ENCODE results near the gene TBC1D23.
A peak's percentile ranks its signal among the peaks of the same experiment; 100 is the strongest.
"Not testable (repeated sequence)": the region's sequence is repeated elsewhere in the genome, so short reads cannot be mapped to it uniquely, and the experiment has no call there.

The TBC1D23 gene

DNA sequence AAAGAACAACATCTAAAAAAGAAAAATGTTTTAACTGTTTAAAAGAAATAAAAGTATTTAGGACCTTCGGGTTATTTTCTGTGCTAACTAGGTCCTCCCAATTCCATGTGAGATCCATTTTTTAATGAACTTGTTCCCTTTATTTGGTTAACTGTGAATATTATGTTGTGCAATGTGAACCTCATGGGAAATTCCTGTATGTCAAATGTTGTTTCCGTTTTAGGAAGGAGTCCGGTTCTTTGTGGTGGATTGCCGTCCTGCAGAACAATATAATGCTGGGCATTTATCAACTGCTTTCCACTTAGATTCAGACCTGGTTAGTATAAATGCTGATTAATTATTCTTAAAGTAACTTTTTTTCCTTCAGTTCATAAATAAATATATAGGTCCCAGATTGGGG, 38.2 kb downstream of the TBC1D23 start:
- DNase-seq (ENCODE audit: low read depth): no peak

DNA sequence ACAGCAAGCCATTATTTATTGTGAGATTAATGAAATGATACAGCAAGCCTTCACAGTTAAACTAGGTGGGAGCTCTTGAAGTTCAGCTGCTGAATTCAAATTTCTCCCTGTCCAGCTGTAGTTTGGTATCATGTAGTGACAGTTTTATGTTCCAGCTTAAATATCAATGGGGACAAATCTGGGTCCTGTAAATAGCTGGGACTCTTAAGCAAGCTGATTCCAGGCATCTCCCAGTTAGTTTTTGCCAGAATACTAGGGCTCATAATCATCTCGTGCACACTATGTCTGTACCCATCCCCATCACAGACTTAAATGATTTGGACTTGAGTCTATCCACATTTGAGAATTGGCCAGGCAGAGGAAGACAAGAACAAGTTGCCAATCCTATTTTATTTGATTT, 45.9 kb downstream of the TBC1D23 start:
- DNase-seq (ENCODE audit: low read depth): no peak

DNA sequence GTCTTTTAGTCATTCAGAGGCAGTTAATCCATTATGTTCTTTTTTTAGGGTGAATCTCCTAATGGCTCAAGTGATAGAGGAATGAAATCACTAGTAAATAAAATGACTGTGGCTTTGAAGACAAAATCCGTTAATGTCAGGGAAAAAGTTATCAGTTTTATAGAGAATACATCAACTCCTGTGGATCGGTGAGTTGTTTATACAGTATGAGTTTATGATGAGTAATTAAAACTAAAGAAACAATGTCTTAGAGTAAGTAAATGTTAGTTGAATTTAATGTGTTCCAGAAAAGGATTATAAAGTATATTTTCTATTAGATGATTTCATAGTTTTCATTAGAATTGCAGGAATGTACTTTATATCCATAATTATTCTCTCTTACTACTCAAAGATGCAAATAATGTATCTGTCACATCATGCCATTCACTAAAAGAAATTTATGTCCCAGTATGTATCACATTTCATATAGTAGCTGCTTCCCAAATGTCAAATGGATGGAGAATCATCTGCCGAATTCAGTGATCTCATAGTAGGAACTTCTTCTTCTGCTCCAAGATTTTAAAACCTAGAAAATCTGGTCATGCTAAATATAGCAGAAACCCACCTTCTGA, 49.7 kb downstream of the TBC1D23 start:
- no peak for DNase-seq (ENCODE audit: low read depth)

DNA sequence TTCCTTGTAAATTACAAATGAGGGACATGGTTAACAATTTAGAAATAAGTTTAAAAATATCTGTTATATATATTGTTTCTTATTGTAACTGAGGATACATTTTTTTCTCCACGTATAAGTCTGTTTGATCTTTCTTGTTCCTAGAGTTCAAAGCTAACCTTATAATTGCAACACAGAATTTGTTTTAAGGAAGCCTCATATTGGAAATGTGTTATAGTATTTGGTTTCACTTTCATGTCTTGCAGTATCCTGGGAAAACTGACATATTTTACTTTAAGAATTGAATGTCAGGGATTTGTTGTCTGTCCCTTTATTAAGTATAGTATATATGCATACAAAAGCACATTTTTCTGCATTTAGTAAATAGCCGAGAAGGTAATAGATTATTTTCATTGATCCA, 50.2 kb downstream of the TBC1D23 start:
- DNase-seq (ENCODE audit: low read depth): no peak

DNA sequence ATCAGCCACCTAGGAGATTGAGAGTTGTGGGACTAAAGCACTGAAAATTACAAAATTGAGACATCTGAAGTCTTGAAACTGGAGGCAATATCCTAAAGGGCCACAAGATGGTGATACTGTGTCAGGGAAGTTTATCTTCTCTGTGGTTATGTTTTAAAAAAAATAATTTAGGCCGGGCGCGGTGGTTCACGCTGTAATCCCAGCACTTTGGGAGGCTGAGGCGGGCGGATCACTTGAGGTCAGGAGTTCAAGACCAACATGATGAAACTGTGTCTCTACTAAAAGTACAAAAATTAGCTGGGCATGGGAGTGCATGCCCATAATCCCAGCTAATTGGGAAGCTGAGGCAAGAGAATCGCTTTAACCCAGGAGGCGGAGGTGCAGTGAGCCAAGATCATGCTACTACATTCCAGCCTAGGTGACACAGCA, 55.9 kb downstream of the TBC1D23 start:
- peak; percentile 42 for DNase-seq (ENCODE audit: low read depth)

DNA sequence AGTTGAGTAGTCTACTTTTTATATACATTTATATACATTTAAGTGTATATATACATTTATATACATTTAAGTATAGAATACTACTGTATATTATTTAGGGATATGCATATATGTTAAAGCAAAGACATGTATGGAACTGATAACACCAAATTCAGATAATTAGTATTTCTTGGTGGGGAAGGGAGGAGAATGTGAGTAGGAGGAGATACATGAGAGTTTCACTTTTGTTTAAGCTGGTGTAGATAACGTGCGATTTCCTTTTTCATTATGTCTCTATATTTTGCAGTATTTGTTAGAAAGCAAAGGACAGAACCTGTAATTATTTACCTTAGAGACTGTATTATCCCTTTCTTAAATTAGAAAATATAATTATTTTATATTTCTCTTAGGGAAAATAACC, 57.1 kb downstream of the TBC1D23 start:
- no peak for DNase-seq (ENCODE audit: low read depth)

DNA sequence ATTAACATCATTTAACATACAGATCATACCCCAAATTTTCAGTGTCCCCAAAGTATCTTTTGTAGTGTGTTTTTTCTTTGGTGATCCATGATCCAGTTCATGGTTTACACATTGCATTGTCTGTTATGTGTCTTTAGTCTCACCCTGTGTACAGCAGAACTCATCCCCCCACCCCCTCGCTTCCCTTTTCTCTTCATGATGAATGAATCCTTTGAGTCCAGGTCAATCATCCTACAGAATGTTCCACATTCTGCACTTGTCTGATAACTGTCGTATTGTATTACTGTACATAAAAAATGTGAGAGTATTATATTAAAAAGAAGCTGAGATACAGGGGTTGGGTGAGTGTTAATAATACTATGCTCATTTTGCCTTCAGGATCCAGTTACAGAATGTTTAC, 59.2 kb downstream of the TBC1D23 start:
- DNase-seq (ENCODE audit: low read depth): no peak

DNA sequence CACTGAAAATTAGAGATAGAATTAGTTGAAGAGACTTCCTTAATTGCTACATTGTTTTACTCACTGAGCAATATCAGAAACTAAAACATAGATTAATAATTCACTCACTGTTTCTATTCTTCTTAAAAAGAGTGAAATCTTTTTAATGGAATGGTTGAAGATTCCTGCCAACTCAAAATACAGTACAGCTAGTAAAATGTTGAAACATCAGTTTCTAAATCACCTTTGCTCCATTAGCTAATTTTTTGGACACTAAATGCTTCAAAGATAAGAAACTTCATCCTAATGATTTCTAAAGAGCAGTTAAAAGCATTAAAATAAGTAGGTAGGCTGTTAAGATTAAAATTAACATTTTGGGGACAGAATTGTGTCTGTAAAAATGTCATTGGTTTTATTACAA, 63.3 kb downstream of the TBC1D23 start:
- no peak for DNase-seq (ENCODE audit: low read depth)

DNA sequence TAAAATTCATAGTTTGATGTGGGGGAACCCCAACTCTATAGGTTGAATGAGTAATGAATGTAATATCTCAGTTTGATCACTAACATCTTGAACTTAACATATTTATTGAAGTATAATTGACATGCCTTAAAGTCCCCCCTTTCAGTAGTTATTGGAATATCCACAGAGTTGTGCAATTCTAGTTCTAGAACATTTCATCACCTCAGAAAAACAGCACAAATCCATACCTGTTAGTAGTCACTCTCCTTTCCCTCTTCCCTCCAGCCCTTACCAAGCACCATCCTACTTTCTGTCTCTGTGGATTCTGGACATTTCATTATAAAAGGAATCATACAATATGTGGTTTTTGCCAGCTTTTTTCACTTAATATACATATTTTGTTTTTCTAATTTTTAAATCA, 65.0 kb downstream of the TBC1D23 start:
- no peak for DNase-seq (ENCODE audit: low read depth)

DNA sequence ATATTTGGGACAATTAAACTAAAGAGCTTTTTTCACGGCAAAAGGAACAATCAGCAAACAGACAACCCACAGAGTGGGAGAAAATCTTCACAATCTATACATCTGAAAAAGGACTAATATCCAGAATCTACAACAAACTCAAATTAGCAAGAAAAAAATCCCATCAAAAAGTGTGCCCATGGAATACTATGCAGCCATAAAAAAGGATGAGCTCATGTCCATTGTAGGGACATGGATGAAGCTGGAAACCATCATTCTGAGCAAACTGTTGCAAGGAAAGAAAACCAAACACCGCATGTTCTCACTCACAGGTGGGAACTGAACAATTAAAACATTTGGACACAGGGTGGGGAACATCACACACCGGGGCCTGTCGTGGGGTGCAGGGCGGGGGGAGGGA, 66.6 kb downstream of the TBC1D23 start:
- not testable (repeated sequence) for DNase-seq (ENCODE audit: low read depth)

DNA sequence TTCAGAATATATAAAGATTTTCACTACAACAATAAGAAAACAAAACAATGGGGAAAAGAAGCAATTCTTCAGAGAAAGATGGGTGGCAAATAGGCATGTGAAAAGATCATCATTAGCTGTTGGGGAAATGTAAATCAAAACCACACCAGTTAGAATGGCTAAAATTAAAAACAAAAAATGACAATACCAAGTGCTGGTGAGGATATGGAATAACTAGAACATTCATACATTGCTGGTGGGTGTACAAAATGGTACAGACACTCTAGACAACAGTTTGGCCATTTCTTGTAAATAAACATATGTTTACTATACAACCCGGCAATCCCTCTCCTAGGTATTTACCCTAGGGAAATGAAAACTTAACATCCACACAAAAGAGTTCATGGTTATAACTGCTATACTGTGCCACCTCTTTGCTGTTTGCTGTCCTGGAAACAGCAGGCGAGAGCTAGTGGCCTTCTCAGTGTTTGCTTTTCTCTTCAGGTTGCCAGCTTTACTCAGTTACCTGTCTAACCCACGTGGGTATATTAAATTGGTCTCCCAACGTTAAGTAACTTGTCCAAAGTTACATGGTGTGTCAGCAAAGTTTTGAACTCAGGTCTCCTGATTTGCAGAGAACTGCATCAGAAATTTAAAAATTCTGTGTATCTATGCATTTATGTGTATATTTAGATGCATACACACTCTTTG, 69.2 kb downstream of the TBC1D23 start:
- DNase-seq (ENCODE audit: low read depth): no peak

DNA sequence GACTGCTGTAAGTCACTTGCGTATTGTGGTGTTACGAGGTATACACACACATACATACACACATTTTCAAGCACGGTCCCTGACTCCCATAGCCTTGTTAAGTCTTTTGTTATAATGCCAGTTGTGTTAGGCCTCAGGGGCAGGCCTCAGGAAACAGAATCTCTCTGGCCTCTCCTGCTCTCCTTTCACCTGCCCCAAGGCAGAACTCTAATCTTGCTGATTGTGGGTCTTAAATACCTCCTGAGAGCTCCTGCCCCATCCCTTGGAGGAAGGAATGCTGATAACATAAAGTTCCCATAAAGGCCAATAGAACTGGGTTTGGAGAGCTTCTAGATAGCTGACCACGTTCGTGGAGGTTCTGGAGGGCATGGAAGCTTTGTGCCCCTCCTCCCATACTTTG, 69.9 kb downstream of the TBC1D23 start:
- no peak for DNase-seq (ENCODE audit: low read depth)

DNA sequence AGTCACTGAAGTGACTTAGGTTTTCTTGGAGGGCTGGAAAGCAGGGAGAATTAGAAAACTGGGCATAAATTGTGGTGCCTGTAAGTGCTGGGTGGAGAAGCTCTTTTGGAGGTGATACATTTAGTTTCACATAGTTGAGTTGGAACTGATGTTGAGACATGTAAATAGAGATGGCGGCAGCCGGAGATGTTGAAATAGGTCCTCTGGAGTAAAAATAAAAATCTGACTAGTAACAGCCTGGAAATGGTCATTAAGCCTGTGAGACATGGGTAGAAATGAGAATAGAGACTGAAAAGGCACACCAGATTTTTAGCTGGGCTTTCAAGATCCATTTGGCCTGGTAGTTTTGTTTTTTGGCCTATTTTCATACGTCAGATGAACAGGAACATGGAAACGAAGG, 70.9 kb downstream of the TBC1D23 start:
- no peak for DNase-seq (ENCODE audit: low read depth)

DNA sequence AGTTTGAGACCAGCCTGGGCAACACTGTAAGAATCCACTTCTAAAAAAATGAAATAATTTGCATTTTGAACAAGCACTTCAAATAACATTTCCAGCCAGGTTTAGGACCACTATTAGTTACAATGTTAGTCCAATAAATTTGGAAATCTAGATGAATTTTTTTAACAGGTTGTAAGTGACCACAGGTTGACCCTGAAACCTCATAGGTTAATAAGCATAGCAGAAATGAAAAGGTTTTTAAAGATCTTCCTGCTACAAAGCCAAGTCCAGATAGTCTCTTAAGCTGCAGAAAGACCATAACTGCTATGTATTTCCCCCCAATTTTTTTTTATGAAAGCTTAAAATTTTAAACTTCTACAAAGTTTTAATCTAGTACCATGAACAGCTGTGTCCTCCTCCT, 72.3 kb downstream of the TBC1D23 start:
- DNase-seq (ENCODE audit: low read depth): no peak

DNA sequence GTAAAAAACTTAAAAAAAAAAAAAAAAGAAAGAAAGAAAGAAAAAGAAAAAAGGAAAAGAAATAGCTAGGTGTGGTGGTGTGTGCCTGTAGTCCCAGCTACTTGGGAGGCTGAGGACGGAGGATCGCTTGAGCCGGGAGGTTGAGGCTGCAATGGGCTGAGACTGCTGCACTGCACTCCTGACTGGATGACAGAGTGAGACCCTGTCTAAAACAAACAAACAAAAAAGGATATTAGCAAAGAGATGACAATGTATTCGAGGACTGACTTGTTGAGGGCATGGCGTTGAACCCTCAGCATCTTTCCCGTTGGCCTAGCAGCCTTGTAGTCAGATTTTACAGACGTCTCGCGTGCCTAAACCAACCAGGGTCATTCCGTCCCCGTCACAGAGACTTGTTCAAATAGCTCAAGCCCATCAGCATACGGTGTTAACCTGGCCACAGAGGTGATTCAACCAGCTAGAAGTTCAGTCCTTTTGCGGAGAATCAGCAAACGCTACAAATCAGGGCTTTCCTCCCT, 73.2 kb downstream of the TBC1D23 start:
- DNase-seq (ENCODE audit: low read depth): no peak

DNA sequence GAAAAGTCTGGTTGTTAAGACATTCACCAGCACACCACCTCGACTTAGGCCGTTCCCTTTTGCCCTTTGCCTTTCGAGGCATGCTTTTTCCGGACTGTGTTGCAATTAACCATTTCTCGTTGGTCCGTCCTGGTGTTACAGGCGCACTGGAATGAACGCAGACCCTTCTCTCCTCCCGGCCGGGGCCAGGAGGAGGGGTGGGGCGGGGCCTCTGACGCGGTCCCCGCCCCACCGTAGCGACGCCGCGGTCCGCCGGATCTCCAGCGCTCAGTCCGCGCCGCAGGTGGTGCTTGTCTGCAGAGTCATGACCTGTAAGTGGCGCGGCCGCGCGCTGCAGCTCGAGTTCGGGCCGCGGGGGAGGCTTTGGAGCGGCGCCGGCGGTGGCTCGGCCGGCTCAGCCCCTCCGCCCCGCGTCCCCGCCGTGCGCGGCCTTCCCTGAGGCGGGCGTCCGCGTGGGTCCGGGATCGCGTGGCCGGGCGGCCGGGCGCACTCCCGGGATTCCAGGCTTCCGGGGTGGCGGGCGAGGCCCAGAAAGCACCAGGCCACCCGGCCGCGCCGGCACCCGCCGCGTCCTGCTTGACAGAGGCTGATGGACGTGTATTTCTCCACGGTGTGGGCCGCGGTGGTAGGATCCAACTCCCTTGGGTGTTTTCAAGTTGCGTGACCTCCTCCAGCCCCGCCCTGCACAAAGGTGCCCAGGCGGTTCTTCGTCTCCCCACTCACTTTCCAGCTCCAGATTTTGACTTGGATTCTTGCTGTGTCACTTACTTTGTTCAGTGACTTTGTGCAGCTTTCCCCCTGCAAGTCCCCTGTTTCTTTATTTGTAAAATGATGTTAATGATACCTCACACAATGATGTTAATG, 73.9 kb downstream of the TBC1D23 start, which contains the start of gene NIT2:
NIT2 (plus strand) TSS at position 270 of the 864 bp plus-strand sequence; CDS start at position 305, 35 bp downstream.
- peak; percentile 47 for DNase-seq (ENCODE audit: low read depth)

DNA sequence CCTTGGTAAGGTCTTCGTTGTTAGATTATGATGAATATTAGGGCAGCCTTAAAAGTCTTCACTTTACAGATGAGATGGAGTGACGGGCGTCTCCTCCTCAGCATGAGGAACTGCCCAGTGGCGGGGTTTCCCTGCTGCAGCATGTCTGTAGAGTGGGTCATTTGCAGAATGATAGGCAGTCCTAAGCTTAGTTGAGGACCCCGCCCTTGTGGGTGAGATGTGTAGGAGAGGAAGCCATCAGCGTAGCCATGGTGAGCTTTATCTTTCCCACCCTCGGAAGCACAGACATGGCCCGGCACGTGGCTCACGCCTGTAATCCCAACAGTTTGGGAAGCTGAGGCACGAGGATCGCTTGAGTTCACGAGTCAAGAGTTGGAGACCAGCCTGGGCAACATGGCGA, 74.6 kb downstream of the TBC1D23 start:
- DNase-seq (ENCODE audit: low read depth): no peak

DNA sequence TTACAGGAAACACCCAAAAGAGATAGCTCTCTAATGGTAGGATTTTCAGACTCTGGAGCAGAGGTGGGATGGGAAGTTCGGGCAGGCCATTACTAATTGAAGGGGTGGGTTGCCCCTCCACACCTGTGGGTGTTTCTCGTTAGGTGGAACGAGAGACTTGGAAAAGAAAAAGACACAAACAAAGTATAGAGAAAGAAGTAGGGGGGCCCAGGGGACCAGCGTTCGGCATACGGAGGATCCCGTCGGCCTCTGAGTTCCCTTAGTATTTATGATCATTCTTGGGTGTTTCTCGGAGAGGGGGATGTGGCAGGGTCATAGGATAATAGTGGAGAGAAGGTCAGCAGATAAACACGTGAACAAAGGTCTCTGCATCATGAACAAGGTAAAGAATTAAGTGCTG, 75.4 kb downstream of the TBC1D23 start:
- DNase-seq (ENCODE audit: low read depth): not testable (repeated sequence)

DNA sequence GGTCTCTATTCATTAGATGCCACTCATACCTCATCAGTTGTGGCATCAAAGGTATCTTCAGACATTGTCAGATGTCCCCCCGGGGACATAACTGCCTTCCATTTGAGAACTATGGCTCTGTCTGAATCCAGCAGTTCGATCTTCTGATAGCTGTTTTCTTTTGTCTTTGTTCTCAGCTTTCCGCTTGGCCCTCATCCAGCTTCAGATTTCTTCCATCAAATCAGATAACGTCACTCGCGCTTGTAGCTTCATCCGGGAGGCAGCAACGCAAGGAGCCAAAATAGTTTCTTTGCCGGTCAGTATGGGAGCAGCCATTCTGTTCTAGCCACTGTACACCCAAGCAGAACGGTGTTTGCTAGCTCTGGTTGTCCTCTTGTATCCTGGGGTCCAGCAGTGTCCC, 78.1 kb downstream of the TBC1D23 start:
- DNase-seq (ENCODE audit: low read depth): no peak

DNA sequence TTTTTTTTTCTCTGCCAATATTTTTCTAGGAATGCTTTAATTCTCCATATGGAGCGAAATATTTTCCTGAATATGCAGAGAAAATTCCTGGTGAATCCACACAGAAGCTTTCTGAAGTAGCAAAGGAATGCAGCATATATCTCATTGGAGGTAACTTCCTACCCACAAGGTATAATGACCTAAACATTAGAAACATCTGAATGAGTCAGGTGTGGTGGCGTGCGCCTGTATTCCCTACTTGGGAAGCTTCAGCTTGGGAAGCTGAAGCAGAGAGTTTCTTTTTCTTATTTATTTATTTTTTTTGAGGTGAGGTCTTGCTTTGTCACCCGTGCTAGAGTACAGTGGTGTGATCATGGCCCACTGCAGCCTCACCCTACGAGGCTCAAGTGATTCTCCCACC, 79.0 kb downstream of the TBC1D23 start:
- DNase-seq (ENCODE audit: low read depth): no peak

DNA sequence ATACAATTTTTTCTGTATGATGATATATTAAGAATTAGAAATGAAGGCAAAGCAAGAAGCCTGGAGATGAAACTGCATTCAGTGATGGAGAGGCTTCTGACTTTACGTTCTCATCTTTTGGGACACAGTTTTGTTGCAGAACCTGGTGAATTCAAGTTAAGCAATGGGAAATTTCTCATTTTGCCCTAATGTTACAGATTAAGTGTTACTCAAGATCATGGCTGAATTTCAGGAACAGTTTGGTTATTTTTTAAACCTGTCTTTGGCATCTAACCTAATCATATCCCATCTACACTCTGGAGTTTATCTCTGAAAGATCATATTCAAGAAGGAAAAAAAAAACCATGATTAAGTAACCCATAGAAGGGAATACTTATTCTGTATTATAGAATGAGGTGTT, 79.7 kb downstream of the TBC1D23 start:
- no peak for DNase-seq (ENCODE audit: low read depth)

DNA sequence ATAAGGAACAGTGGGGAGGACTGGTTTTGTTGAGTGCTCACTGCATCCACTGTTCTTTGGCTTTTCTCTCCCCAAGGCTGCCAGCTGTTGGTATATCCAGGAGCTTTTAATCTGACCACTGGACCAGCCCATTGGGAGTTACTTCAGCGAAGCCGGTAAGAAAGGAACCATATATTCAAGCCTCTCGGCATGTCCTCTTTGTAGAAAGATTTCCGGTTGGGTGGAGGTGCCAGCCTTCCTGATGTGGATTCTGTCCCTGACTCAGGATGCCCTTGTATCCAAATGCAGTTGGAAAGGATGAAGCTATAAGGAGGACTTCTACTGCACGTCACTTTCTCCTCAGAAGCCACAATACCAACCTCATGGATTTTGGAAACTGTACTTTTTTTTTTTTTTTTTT, 87.9 kb downstream of the TBC1D23 start:
- no peak for DNase-seq (ENCODE audit: low read depth)

DNA sequence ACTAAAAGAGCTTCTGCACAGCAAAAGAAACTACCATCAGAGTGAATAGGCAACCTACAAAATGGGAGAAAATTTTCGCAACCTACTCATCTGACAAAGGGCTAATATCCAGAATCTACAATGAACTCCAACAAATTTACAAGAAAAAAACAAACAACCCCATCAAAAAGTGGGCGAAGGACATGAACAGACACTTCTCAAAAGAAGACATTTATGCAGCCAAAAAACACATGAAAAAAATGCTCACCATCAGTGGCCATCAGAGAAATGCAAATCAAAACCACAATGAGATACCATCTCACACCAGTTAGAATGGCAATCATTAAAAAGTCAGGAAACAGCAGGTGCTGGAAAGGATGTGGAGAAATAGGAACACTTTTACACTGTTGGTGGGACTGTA, 91.0 kb downstream of the TBC1D23 start:
- DNase-seq (ENCODE audit: low read depth): not testable (repeated sequence)
